B cell (primary cell): Measurements from ENCODE around the gene DERA. TPM values are rescaled to one million over a fixed set of nuclear protein-coding genes. Genes with fewer than 3 reads are reported as not detected.

Experiments used
- ATAC-seq: fragments of 200-7000 bp; cut with Tn5 transposase; one replicate; pipeline ENCODE4 v1.10.0; 2021; ENCODE audit warnings: low read depth, mild to moderate bottlenecking, moderate number of reproducible peaks, moderate library complexity
- CTCF ChIA-PET: fragments of 350-600 bp; sonication (Branson Sonifier 250); formaldehyde crosslinking; loops from one replicate; lab custom pipeline; 2021; ENCODE audit warnings: antibody characterized with exemption, inconsistent platforms; lab: Charles Lee
- POLR2A ChIA-PET: fragments of 350-600 bp; sonication (Branson Sonifier 250); formaldehyde crosslinking; loops from one replicate; lab custom pipeline; 2021; ENCODE audit warnings: antibody characterized with exemption; lab: Charles Lee
- DNase-seq: peaks from one replicate; pipeline ENCODE4 v3.0.0; 2013
- H2AFZ ChIP-seq: 2 replicates; pipeline ENCODE4 v1.6.1; 2012; ENCODE audit warnings: mild to moderate bottlenecking, low read depth, low read length; ENCODE audit not compliant: insufficient read depth, poor library complexity, severe bottlenecking
- H3K27ac ChIP-seq, 2 donors: 1 replicate in 1 of 2; 2 replicates in 1 of 2; pipeline ENCODE4 v1.5.1; 2012 to 2013; ENCODE audit warnings: low read length in 2 of 2, mild to moderate bottlenecking in 2 of 2, moderate library complexity in 1 of 2
- H3K27me3 ChIP-seq, 4 experiments: fragments of 200-600 bp in 1 of 4; sonication (generic) in 1 of 4; replicated peaks in 1 of 4; 1 replicate in 2 of 4; 2 replicates in 2 of 4; pipeline versions ENCODE4 v1.6.1 to v1.7.0; 2013 to 2016; ENCODE audit warnings: low read length in 3 of 4, mild to moderate bottlenecking in 2 of 4, mixed read lengths in 1 of 4, moderate library complexity in 1 of 4; ENCODE audit not compliant: insufficient read depth in 4 of 4, control insufficient read depth in 3 of 4; ENCODE audit errors: control extremely low read depth in 1 of 4
- H3K36me3 ChIP-seq, 2 experiments: replicated peaks in 1 of 2; 1 replicate in 1 of 2; 2 replicates in 1 of 2; pipeline versions ENCODE4 v1.6.1 to v1.7.1; 2013; ENCODE audit warnings: low read length in 1 of 2; ENCODE audit not compliant: insufficient read depth in 2 of 2, control insufficient read depth in 1 of 2; ENCODE audit errors: control extremely low read depth in 1 of 2, extremely low read depth in 1 of 2
- H3K4me1 ChIP-seq, 2 donors: fragments of 200-600 bp in 1 of 2; sonication (generic) in 1 of 2; 1 replicate in 1 of 2; 2 replicates in 1 of 2; pipeline versions ENCODE4 v1.5.1 to v1.6.1; 2013 to 2017; ENCODE audit warnings: low read length in 2 of 2; ENCODE audit not compliant: control insufficient read depth in 2 of 2, insufficient read depth in 2 of 2
- H3K4me2 ChIP-seq: replicated peaks from 2 replicates; pipeline ENCODE3; 2012; ENCODE audit warnings: mild to moderate bottlenecking, low read depth, low read length; ENCODE audit not compliant: poor library complexity, severe bottlenecking
- H3K4me3 ChIP-seq, 5 experiments: fragments of 200-600 bp in 1 of 5; sonication (generic) in 1 of 5; 1 replicate in 3 of 5; 2 replicates in 2 of 5; pipeline versions ENCODE4 v1.5.1 to v1.7.0; 2011 to 2016; ENCODE audit warnings: low read length in 4 of 5, mild to moderate bottlenecking in 4 of 5, low read depth in 2 of 5, control low read depth in 1 of 5, moderate library complexity in 1 of 5; ENCODE audit not compliant: insufficient read depth in 1 of 5; ENCODE audit errors: control extremely low read depth in 1 of 5, extremely low read depth in 1 of 5
- H3K79me2 ChIP-seq: fragments of 200-600 bp; sonication (generic); one replicate; pipeline ENCODE4 v1.6.0; 2016; ENCODE audit warnings: low read length; ENCODE audit not compliant: control insufficient read depth, insufficient read depth
- H3K9ac ChIP-seq: fragments of 200-600 bp; sonication (generic); 2 replicates; pipeline ENCODE4 v1.6.1; 2017; ENCODE audit warnings: mild to moderate bottlenecking, low read length, moderate library complexity
- H3K9me3 ChIP-seq, 3 donors: one replicate each; pipeline versions ENCODE4 v1.6.1 to v1.7.1; 2013; ENCODE audit warnings: low read length in 2 of 3; ENCODE audit not compliant: control insufficient read depth in 2 of 3, insufficient read depth in 1 of 3; ENCODE audit errors: control extremely low read depth in 1 of 3
- H4K20me1 ChIP-seq: 2 replicates; pipeline ENCODE4 v1.6.0; 2012; ENCODE audit warnings: mild to moderate bottlenecking, low read length; ENCODE audit not compliant: insufficient read depth, control insufficient read depth, poor library complexity, severe bottlenecking
- H3K27ac Mint-ChIP-seq: one replicate; pipeline ENCODE4 v1.8.0; 2021; ENCODE audit warnings: mixed read lengths
- H3K27me3 Mint-ChIP-seq: one replicate; pipeline ENCODE4 v1.8.0; 2021; ENCODE audit warnings: mixed read lengths
- H3K4me1 Mint-ChIP-seq: one replicate; pipeline ENCODE4 v1.8.0; 2021; ENCODE audit warnings: mixed read lengths
- H3K4me3 Mint-ChIP-seq: one replicate; pipeline ENCODE4 v1.8.0; 2021; ENCODE audit warnings: mixed read lengths
- H3K9me3 Mint-ChIP-seq: one replicate; pipeline ENCODE4 v1.8.0; 2022; ENCODE audit warnings: mixed read lengths; ENCODE audit not compliant: insufficient read depth
- EZH2 ChIP-seq: IDR thresholded peaks from 2 replicates; pipeline ENCODE4 v1.6.1; 2012; ENCODE audit warnings: borderline replicate concordance, low read depth, mild to moderate bottlenecking, moderate library complexity, low read length; ENCODE audit not compliant: insufficient read depth, poor library complexity, severe bottlenecking
- WGBS: methylation state at CpG from one replicate; pipeline ENCODE4 v1.1.5; 2013; ENCODE audit warnings: missing lambda C conversion rate; ENCODE audit not compliant: insufficient coverage; 5-methylcytosine and 5-hydroxymethylcytosine counted together
- intact Hi-C: fragments of 100-400 bp; cut with micrococcal nuclease; formaldehyde crosslinking; loops from one replicate; pipeline ENCODE4 v1.10.0; 2022
- polyA plus RNA-seq: library from polyadenylated mRNA; depleted of rRNA; stranded (reverse); fragments of >200 nt; gene quantifications from 2 replicates; pipeline ENCODE4 v1.2.3, GENCODE V29; 2012
- total RNA-seq, 2 donors: library from RNA; stranded (reverse); fragments of 120-200 nt in 1 of 2; gene quantifications; 1 replicate in 1 of 2; 2 replicates in 1 of 2; pipeline versions ENCODE4 v1.2.3 to v1.2.4, GENCODE V29; 2013 to 2022
- TF ChIP-seq, protein P1 (sequence below): fragments of 200-600 bp; IDR thresholded peaks from one replicate; pipeline ENCODE4 v1.8.0; 2022; ENCODE audit warnings: antibody characterized with exemption, mild to moderate bottlenecking

The DERA gene
- total and polyA plus RNA-seq, 2 donors (not counting 1 experiment from before 2014, with no cell fraction given), result 9.4 to 20.5 TPM

DNA sequence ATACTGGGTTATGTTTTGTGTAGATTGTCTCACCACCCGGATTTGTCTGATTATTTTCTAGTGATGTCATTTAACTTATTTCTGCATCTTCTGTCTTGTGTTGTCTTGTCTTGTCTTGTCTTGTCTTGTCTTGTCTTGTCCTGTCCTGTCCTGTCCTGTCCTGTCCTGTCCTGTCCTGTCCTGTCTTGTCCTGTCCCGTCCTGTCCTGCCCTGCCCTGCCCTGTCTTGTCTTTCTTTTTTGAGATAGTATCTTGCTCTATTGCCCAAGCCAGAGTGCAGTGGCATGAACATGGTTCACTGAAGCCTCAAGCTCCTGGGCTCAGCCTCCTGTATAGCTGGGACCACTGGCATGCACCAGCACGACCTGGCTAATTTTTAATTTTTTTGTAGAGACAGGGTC lies 25.6 kb downstream of the DERA start:
- Histone ChIP-seq H3K9ac (no peak overlapping the region), H3K4me3 (no peak overlapping the region), H3K36me3 (peaks cover 0 to 4% of the 10 kb centered on the region in 2 experiments), H3K79me2 (peaks cover 27% of the 10 kb centered on the region), H2AFZ (no peak overlapping the region), H3K4me1 (peaks cover 3 to 4% of the 10 kb centered on the region in 2 donors), H3K4me2 (no peak overlapping the region), H3K9me3 (peaks cover 3 to 7% (median 4%) of the 10 kb centered on the region in 3 donors), H3K27ac (no peak overlapping the region), H3K27me3 (no peaks in the 10 kb centered on the region), H4K20me1 (no peaks in the 10 kb centered on the region)
- DNase-seq, result no peak
- intact Hi-C loops, result no loop called here
- ChIA-PET POLR2A (no interaction called here), CTCF (no interaction called here)
- no peaks in the 10 kb centered on the region for H3K27me3 Mint-ChIP-seq
- TF ChIP-seq EZH2, result no peak
- peaks cover 12% of the 10 kb centered on the region for H3K4me1 Mint-ChIP-seq
- no peak overlapping the region for H3K4me3 Mint-ChIP-seq
- no peak overlapping the region for H3K27ac Mint-ChIP-seq
- peaks cover 4% of the 10 kb centered on the region for H3K9me3 Mint-ChIP-seq
- no peak for ATAC-seq
- 100% methylated on average over 2 of the region's 3 CpGs for WGBS

DNA sequence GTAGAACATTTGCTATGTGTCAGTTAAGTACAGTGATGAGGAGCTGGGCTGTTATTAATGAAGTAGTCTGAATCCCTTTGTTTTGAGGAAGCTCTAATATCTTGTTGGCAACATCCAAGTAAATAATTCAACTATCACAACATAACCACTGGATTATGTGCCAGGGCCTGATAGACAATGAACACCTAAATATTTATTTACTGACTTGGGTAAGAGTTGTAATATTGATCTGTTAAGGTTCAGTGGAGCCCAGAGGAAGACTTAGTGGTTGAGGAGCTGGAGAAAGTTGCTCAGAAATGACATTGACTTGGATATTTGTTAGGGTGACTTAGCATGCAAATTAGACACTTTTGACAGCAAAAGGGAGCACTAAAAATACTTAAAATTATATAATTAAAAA lies 26.8 kb downstream of the DERA start:
- H3K27ac Mint-ChIP-seq, result no peak overlapping the region
- Histone ChIP-seq H2AFZ (no peak overlapping the region), H3K27ac (no peak overlapping the region), H3K9ac (no peak overlapping the region), H3K27me3 (no peaks in the 10 kb centered on the region), H3K36me3 (peaks cover 0 to 4% of the 10 kb centered on the region in 2 experiments), H3K4me1 (no peaks in the 10 kb centered on the region), H4K20me1 (no peaks in the 10 kb centered on the region), H3K79me2 (peaks cover 27% of the 10 kb centered on the region), H3K9me3 (peaks cover 3 to 7% (median 4%) of the 10 kb centered on the region in 3 donors), H3K4me3 (no peak overlapping the region), H3K4me2 (no peak overlapping the region)
- ChIA-PET CTCF (no interaction called here), POLR2A (no interaction called here)
- DNase-seq, result no peak
- H3K4me3 Mint-ChIP-seq, result no peak overlapping the region
- no peak for ATAC-seq
- intact Hi-C loops, result no loop called here
- no peaks in the 10 kb centered on the region for H3K27me3 Mint-ChIP-seq
- H3K4me1 Mint-ChIP-seq, result peaks cover 12% of the 10 kb centered on the region
- H3K9me3 Mint-ChIP-seq, result peaks cover 3% of the 10 kb centered on the region
- TF ChIP-seq, protein P1, sequence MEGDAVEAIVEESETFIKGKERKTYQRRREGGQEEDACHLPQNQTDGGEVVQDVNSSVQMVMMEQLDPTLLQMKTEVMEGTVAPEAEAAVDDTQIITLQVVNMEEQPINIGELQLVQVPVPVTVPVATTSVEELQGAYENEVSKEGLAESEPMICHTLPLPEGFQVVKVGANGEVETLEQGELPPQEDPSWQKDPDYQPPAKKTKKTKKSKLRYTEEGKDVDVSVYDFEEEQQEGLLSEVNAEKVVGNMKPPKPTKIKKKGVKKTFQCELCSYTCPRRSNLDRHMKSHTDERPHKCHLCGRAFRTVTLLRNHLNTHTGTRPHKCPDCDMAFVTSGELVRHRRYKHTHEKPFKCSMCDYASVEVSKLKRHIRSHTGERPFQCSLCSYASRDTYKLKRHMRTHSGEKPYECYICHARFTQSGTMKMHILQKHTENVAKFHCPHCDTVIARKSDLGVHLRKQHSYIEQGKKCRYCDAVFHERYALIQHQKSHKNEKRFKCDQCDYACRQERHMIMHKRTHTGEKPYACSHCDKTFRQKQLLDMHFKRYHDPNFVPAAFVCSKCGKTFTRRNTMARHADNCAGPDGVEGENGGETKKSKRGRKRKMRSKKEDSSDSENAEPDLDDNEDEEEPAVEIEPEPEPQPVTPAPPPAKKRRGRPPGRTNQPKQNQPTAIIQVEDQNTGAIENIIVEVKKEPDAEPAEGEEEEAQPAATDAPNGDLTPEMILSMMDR, result no peak
- no peak for TF ChIP-seq EZH2
